LNCAP (cell line): ENCODE data around the gene GNAQ.

Experiments
- TF ChIP-seq, protein P1 (sequence below): fragments of 450-650 bp; IDR thresholded peaks from 2 replicates; pipeline ENCODE4 v1.5.1; 2017; ENCODE audit warnings: mild to moderate bottlenecking

The GNAQ gene

DNA sequence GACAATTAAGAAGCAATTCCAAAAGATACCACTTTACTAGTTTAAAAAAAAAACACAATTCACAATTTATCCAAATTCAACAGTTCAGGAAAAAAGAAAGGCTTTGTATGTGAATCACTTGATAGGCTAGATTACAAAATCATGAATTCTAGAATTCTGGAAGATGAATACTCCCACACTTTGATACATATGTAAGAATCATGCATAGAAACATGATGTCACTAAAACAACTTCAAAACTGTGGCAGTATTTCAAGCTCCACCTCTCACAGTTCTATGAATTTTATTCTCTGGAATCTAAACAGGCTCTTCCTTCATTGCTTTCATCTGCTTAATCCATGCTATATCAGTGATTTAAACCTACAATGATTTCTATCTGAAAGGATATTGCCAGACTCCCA is 51.0 kb downstream of the GNAQ start:
- TF ChIP-seq, protein P1, sequence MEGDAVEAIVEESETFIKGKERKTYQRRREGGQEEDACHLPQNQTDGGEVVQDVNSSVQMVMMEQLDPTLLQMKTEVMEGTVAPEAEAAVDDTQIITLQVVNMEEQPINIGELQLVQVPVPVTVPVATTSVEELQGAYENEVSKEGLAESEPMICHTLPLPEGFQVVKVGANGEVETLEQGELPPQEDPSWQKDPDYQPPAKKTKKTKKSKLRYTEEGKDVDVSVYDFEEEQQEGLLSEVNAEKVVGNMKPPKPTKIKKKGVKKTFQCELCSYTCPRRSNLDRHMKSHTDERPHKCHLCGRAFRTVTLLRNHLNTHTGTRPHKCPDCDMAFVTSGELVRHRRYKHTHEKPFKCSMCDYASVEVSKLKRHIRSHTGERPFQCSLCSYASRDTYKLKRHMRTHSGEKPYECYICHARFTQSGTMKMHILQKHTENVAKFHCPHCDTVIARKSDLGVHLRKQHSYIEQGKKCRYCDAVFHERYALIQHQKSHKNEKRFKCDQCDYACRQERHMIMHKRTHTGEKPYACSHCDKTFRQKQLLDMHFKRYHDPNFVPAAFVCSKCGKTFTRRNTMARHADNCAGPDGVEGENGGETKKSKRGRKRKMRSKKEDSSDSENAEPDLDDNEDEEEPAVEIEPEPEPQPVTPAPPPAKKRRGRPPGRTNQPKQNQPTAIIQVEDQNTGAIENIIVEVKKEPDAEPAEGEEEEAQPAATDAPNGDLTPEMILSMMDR, result no peak

DNA sequence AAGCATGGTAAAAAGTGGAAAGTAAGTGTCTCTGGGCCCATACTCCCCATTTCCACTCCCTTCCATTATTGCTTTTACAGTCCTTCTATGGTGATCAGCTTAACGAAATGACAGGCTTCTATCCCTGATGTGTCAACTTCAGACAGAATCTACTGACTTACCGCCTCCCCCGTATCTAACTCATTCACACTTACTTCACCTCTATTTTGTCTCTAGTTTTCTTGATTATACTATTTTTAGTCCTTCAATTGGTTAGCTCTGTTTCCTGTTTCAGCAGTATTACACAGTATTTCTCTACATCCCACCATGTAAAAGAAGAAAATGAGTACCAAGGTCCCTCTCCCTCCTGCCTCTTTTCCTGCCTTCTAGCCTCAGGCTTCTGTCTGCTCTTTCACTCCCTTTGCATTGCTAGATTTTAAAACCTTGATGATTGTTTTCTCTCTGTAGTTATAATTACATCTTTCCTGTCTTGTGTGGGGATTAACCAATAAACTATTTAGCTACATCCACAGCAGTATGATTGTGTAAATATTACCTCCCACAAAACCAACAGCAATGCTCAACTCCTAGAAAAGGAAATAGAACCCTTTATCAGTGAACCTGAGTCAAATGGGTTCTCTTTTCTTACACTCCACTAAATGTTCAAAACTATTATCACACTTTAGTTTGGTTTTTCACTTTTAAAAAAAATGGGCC is 53.4 kb downstream of the GNAQ start:
- TF ChIP-seq, protein P1, result no peak

DNA sequence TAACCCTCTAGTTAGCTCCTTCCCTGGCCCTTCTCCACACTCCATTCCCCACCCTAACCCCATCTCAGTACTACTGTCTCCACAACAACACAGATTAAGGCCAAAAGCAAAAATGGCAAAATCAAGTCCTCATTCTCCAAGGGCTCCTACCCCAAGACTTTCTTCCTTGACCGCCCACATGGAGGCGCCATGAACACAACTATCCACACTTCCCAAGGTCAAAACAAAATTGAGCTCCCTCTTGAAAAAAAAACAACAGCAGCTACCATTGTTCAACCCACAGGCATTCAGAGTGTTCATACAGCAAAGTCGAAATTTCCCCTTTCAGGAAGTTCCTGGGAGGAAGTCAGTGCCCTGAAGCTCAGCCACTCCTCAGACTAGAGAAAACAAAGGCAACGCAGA is 54.4 kb downstream of the GNAQ start:
- TF ChIP-seq, protein P1, result peak; percentile 65

DNA sequence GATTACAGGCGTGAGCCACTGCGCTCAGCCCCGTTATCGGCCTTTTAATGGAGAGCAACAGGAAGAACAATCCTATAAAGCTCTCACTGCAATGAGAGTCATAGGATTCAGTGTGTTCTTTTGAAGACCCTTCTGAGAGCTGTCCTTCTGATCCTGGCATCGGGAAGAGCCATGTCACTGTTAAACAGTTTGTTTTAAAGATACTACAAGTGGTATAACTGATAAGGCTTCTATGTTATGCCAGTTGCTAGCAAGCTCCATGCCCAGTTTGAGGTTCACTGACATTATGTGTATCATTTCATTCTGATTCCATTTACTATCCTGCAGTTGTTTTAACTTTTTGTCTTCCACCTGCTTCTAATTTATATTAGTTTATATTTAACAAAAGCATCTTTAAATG is 55.8 kb downstream of the GNAQ start:
- TF ChIP-seq, protein P1, result no peak

DNA sequence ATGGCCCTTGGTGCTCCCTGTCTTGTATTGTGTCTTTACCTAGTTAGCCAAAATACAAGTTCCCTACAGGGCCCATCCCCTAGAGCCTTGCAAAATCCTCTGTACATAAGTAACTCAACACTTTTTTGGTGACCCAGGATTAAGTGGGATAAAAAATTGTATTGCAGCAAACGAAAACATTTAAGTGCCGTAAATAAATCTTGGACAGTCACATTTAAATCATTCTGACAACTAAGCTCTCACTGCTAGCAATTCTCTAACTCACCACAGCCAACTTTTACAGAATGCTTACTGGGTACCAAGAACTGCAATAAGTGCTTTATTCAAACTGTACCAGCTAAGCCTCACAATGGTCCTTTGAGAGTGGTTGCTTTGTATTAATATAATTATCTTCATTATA is 56.6 kb downstream of the GNAQ start:
- TF ChIP-seq, protein P1, result no peak

DNA sequence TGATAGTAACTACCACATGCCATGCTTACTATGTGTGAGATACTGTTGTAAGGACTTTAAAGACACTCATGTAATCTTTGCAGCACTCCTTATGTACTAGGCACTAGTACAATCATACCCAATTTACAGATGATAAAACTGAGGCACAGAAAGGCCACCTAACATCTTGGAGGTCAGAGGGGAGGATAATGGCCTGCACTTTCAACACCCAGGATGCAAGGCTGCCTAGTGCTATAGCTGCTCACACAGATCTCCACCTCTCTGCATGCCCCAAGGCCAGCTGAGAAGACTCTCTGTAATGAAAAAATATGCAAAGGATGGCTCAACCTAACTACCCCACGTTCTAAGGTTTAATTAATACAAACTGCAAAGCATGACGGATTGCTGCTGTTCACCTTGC is 57.2 kb downstream of the GNAQ start:
- TF ChIP-seq, protein P1, result no peak

DNA sequence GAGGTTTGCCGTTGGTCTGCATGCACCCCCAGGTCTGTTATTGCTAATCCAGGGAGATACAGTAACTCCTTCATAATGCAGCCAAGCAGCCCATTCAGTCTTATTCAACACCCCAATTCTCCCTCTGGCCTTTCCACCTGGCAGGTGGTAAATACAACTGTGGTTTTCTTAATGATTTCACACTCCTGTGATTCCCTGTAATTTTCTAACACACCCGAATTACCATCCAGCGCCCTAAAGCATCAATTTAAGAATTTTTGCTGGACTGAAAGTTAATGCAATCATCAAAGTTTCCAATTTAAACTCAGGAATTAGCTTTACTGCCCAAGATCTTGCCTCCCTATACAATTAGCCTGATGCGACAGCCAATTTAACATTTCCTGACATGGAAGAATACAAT is 62.5 kb downstream of the GNAQ start:
- TF ChIP-seq, protein P1, result no peak

DNA sequence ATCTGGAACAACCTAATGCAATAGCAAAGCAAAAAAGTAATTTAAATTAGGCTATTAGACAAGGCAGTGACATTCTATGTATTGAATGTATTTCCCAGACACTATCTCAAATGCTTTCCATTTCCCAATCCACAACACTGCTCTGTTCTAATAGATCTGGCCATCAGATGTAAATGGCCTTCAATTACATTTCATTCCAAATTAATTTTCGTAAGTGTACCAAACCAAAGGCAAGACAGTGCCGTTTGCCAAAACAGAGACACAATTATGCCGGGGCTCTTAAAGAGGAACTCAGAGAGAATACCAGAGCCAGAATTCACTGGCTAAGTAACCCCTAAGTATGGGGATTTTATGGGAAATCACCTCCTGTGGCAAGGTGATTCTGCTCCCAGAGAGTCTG is 63.1 kb downstream of the GNAQ start:
- TF ChIP-seq, protein P1, result no peak
